Prostate gland (tissue), 2 donors: ENCODE measurements around the gene CHTF18.

ENCODE experiments used
- CTCF ChIP-seq, 4 experiments: fragments of 200-600 bp in 2 of 4; fragments of 450-650 bp in 2 of 4; sonication (generic) in 2 of 4; IDR thresholded peaks; 1 replicate in 3 of 4; 2 replicates in 1 of 4; pipeline ENCODE4 v1.5.1; 2016 to 2019; ENCODE audit warnings: antibody characterized with exemption in 4 of 4, mild to moderate bottlenecking in 2 of 4, moderate library complexity in 2 of 4
- POLR2A ChIP-seq: fragments of 450-650 bp; IDR thresholded peaks from one replicate; pipeline ENCODE4 v1.6.1; 2016; ENCODE audit warnings: antibody characterized with exemption, mild to moderate bottlenecking
- POLR2AphosphoS5 ChIP-seq: sonication (generic); formaldehyde crosslinking; IDR thresholded peaks from one replicate; pipeline ENCODE4 v1.6.1; 2017; ENCODE audit warnings: antibody characterized with exemption

GRCh38 chr16:807347-808084 lies 19.1 kb downstream of the CHTF18 start:
- TF ChIP-seq CTCF (IDR thresholded peaks at IDR 0.05) (peak in 1 of 4 experiments; percentile 10), POLR2A (peak; percentile 56), POLR2AphosphoS5 (peak; percentile 91)
